ENCODE results near the gene MRPL42.

The MRPL42 gene

DNA sequence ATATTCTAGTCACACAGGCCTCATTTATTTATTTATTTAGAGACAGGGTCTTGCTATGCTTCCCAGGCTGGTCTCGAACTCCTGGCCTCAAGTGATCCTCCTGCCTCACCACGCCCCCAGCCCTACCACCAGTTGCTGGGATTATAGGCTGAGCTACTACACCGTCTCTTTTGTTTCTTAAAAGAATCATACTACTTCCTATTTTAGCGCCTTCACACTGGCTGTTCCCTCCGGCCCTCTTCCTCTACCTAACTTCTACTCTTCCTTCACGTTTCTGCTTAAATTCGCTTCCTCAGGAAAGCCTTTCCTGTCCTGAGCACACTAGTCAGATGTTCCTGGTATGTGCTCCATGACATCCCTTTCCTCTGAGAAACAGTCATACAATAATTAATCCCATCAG, 6.4 kb upstream of the MRPL42 start:
- H3K27ac ChIP-seq: no peak overlapping the region
- TF ChIP-seq, protein P1, sequence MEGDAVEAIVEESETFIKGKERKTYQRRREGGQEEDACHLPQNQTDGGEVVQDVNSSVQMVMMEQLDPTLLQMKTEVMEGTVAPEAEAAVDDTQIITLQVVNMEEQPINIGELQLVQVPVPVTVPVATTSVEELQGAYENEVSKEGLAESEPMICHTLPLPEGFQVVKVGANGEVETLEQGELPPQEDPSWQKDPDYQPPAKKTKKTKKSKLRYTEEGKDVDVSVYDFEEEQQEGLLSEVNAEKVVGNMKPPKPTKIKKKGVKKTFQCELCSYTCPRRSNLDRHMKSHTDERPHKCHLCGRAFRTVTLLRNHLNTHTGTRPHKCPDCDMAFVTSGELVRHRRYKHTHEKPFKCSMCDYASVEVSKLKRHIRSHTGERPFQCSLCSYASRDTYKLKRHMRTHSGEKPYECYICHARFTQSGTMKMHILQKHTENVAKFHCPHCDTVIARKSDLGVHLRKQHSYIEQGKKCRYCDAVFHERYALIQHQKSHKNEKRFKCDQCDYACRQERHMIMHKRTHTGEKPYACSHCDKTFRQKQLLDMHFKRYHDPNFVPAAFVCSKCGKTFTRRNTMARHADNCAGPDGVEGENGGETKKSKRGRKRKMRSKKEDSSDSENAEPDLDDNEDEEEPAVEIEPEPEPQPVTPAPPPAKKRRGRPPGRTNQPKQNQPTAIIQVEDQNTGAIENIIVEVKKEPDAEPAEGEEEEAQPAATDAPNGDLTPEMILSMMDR (IDR thresholded peaks at IDR 0.05; ENCODE audit: low read depth, low read length, missing control alignments): no peak
- no peak overlapping the region for H3K4me3 ChIP-seq (ENCODE audit: low read depth, low read length)
- in situ Hi-C loops (cut with HindIII; ENCODE audit: low pct_ligation_motif_present, low sequenced_read_pairs): no loop called here
- H3K36me3 ChIP-seq (replicated peaks): no peaks in the 10 kb centered on the region
- DNase-seq: no peak
- H3K27me3 ChIP-seq (replicated peaks): no peaks in the 10 kb centered on the region

DNA sequence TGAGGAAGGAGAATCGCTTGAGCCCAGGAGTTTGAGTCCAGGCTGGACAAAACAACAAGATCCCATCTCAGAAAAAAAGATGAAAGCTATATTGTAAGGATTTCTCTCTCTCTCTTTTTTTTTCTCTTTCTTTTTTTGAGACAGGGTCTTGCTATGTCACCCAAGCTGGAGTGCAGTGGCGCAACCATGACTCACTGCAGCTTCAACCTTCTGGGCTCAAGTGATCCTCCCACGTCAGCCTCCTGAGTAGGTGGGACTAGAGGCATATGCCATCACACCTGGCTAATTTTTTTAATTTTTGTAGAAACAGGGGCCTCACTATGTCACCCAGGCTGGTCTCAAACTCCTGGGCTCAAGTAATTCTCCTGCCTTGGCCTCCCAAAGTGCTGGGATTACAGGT, 5.8 kb upstream of the MRPL42 start:
- H3K4me3 ChIP-seq (ENCODE audit: low read depth, low read length): no peak overlapping the region
- no peaks in the 10 kb centered on the region for H3K27me3 ChIP-seq (replicated peaks)
- TF ChIP-seq, protein P1 (IDR thresholded peaks at IDR 0.05; ENCODE audit: low read depth, low read length, missing control alignments): no peak
- DNase-seq: no peak
- H3K36me3 ChIP-seq (replicated peaks): no peaks in the 10 kb centered on the region
- in situ Hi-C loops (cut with HindIII; ENCODE audit: low pct_ligation_motif_present, low sequenced_read_pairs): no loop called here
- H3K27ac ChIP-seq: no peak overlapping the region

DNA sequence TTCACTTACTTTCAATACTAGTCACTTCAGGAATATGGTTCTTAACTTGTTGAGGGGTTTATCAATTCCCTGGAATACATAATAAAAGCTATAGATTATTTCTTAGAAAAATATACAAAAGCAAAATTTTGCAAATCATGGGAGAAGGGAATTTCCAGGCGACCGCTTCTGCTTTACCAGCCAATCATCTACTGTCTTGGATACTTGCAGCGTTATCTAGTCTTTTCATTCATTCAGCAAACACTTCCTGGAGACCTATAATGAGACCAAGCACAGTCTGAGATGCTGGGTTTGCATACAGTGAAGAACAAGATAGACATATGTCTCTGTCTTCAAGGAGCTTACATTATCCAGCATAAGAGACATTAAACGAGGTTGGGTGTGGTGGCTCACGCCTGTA, 1.5 kb upstream of the MRPL42 start:
- H3K36me3 ChIP-seq (replicated peaks): peaks cover 4% of the 10 kb centered on the region
- in situ Hi-C loops (cut with HindIII; ENCODE audit: low pct_ligation_motif_present, low sequenced_read_pairs): no loop called here
- no peak for DNase-seq
- no peak overlapping the region for H3K27ac ChIP-seq
- H3K4me3 ChIP-seq (ENCODE audit: low read depth, low read length): no peak overlapping the region
- TF ChIP-seq, protein P1 (IDR thresholded peaks at IDR 0.05; ENCODE audit: low read depth, low read length, missing control alignments): no peak
- H3K27me3 ChIP-seq (replicated peaks): no peaks in the 10 kb centered on the region

DNA sequence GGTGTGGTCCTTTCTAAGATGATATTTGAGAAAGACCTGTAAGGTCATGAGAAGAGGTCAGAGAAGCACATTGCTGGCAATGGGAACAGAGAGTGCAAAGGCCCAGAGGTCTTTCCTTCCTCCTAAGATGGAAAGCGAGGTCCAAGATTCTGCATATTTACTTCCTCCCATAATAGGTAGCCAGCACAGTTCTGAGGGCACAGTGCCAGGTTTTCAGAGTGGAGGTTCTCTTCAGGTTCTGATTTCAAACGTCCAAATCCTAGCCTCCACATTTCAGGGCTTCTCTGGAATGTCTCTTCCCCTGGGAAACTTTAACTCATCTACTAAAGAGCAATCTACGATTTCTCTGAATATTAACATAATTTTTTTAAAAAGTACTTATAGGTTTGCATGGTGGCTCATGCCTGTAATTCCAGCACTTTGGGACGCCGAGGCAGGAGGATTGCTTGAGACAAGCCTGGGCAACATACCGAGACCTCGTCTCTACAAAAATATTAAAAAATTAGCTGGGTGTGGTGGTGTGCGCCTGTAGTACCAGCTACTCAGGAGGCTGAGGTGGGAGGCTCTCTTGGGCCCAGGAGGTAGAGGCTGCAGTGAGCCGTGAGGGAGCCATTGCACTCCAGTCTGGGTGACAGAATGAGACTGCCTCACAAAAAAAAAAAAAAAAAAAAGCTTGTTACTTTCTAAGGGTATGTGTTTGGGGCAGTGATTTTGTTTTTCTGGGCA, 526 bp upstream of the MRPL42 start:
- H3K27me3 ChIP-seq (replicated peaks): no peaks in the 10 kb centered on the region

DNA sequence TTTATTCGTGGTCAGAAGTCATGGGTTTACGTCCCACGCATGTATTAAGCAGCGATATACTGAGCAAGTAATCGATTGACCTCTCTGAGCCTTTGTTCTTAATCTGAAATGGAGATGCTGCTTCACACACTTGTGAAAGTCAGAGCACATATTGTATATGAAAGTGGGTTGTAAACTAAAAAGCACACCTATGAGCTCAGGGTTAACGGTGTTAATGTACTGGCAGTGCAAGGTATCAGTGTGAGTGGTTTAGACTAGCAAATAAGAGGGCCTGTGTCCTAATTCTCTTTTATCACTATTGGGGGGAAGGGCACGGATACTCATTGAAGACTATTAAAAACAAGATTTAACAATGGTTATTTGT, 676 bp downstream of the MRPL42 start:
- Histone ChIP-seq H3K27me3 (replicated peaks) (no peaks in the 10 kb centered on the region), H3K36me3 (replicated peaks) (peaks cover 4% of the 10 kb centered on the region), H3K4me3 (ENCODE audit: low read depth, low read length) (peak overlapping the region; percentile 96), H3K27ac (peak overlapping the region; percentile 94)
- TF ChIP-seq, protein P1 (IDR thresholded peaks at IDR 0.05; ENCODE audit: low read depth, low read length, missing control alignments): no peak
- DNase-seq: no peak
- in situ Hi-C loops (cut with HindIII; ENCODE audit: low pct_ligation_motif_present, low sequenced_read_pairs): no loop called here

More for the DNA sequence above, 526 bp upstream of the MRPL42 start:
- Histone ChIP-seq H3K4me3 (ENCODE audit: low read depth, low read length) (peak overlapping the region; percentile 96), H3K27ac (no peak overlapping the region), H3K36me3 (replicated peaks) (peaks cover 4% of the 10 kb centered on the region)
- no peak for DNase-seq
- in situ Hi-C loops (cut with HindIII; ENCODE audit: low pct_ligation_motif_present, low sequenced_read_pairs): no loop called here
- TF ChIP-seq, protein P1 (IDR thresholded peaks at IDR 0.05; ENCODE audit: low read depth, low read length, missing control alignments): no peak

DNA sequence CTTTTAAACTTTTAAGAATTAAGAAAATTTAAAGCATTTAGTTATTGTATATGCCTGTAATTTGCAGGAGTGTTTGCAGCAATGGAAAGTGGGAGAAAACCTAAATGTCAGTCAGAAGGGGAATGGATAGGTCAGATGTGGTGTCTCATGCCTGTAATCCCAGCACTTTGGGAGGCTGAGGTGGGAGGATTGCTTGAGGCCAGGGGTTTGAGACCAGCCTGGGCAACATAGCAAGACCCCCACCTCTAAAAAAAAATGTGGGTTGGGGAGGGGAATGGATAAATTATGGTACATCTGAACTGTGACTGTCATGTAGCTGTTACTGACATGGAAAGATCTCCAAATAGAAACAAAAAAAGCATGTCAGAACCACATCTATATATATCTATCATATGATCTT, 2.1 kb downstream of the MRPL42 start:
- H3K36me3 ChIP-seq (replicated peaks): peaks cover 11% of the 10 kb centered on the region
- TF ChIP-seq, protein P1 (IDR thresholded peaks at IDR 0.05; ENCODE audit: low read depth, low read length, missing control alignments): no peak
- in situ Hi-C loops (cut with HindIII; ENCODE audit: low pct_ligation_motif_present, low sequenced_read_pairs): no loop called here

More for the DNA sequence above, 2.1 kb downstream of the MRPL42 start:
- Histone ChIP-seq H3K27me3 (replicated peaks) (no peaks in the 10 kb centered on the region), H3K27ac (no peak overlapping the region), H3K4me3 (ENCODE audit: low read depth, low read length) (no peak overlapping the region)
- no peak for DNase-seq
